ENCODE results near the gene CCDC150.
"Not testable (repeated sequence)": the region's sequence is repeated elsewhere in the genome, so short reads cannot be mapped to it uniquely, and the experiment has no call there.

The CCDC150 gene

GRCh38 chr2:196718419-196719109 is 79.0 kb downstream of the CCDC150 start:
- no peak for DNase-seq

DNA sequence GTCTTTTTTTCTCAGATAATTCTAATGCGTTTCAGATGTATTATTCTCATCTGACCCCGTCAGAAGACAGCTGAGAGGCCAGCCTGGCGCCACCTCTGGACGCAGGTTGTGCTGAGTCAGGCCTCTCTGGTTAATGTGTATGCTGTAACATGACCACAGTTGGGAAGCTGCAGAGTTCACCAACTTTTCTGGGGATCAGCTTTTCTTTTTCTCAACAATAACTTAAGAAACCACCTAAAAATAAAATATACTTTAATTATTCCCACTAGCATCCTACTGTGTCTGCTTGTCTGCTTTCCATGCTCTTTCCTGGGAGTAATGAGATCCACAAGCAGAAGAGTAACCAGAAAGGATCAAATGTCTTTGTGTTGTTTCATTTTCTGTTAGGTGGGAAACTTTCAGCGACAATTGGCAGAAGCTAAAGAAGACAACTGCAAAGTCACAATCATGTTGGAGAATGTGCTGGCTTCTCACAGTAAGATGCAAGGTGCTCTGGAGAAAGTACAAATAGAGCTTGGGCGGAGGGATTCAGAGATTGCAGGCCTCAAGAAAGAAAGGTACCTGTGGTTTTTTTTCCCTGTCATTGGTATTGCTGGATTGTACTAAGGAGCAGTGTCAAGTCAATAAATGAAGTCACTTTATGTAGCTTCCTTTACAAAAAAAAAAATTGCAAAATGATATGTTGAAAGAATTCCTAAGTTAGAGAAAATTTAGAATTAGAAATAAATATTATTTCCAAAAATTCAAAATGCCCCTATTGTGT is 79.8 kb downstream of the CCDC150 start:
- DNase-seq = no peak

GRCh38 chr2:196723571-196723970 is 84.1 kb downstream of the CCDC150 start:
- no peak for DNase-seq

- DNase-seq = no peak
These were observed 85.7 kb downstream of the CCDC150 start for GRCh38 chr2:196725218-196725617.

GRCh38 chr2:196725882-196726281 is 86.4 kb downstream of the CCDC150 start:
- DNase-seq = no peak

GRCh38 chr2:196729418-196729817 is 89.9 kb downstream of the CCDC150 start:
- DNase-seq = no peak

DNA sequence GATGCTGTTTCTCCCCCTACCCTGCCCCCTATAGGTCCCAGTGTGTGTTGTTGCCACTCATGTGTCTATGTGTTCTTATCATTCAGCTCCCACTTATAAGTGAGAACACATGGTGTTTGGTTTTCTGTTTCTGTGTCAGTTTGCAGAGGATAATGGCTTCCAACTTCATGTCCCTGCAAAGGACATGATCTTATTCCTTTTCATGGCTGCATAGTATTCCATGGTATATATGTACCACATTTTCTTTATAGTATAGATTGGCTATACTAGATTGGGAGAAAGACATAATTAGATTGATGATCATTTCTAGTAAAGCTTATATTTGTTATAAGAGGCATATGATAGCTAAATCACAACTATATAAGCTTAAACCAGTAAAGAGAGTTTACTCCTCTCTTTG is 97.1 kb downstream of the CCDC150 start:
- DNase-seq = not testable (repeated sequence)

DNA sequence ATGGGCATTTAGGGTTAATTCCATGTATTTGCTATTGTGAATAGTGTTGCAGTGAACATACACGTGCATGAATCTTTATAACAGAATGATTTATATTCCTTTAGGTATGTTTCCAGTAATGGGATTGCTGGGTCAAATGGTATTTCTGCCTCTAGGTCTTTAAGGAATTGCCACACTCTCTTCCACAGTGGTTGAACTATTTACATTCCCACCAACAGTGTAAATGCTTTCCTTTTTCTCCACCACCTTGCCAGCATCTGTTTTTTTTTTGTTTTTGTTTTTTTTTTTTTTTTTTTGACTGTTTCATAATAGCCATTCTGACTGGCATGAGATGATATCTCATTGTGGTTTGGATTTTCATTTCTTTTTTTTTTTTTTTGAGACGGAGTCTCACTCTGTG is 97.5 kb downstream of the CCDC150 start:
- DNase-seq = no peak

DNA sequence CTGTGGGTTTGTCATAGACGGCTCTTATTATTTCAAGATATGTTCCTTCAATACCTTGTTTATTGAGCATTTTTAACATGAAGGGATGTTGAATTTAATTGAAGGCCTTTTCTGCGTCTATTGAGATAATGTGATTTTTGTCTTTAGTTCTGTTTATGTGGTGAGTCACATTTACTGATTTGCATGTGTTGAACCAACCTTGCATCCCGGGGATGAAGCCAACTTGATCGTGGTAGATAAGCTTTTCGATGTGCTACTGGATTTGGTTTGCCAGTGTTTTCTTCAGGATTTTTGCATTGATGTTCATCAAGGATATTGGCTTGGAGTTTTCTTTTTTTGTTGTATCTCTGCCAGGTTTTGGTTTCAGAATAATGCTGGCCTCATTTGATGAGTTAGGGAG is 99.5 kb downstream of the CCDC150 start:
- DNase-seq = no peak

DNA sequence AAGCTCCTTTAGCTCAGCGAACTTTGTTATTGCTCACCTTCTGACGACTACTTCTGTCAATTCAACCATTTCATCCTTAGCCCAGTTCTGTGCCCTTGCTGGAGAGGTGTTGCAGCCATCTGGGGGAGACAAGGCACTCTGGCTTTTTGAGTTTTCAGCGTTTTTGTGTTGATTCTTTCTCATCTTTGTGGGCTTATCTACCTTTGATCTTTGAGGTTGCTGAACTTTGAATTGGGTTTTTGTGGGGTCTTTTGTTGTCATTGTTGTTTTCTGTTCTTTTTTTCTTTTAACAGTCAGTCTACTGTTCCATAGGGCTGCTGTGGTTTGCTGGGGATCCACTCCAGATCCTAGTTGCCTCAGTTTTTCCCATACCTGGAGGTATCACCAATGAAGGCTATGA is 102.7 kb downstream of the CCDC150 start:
- no peak for DNase-seq

GRCh38 chr2:196742685-196743084 is 103.2 kb downstream of the CCDC150 start:
- DNase-seq = no peak

DNA sequence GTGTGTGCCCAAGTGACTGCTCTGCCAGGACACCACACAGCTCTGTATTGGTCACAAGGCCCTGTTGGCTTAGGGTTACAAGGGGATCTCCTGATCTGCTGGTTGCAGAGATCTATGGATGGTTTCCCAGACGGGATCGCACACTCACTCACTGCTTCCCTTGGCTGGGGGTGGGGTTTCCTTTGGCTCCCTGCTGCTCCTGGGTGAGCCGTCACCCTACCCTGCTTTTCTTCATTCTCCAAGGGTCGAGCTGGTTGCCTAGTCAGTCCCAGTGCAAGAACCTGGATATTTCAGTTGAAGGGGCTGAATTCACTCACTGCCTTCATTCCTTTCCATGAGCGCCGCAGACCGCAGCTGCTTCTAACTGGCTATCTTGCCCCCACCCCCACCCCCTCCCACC is 103.7 kb downstream of the CCDC150 start:
- DNase-seq = no peak

DNA sequence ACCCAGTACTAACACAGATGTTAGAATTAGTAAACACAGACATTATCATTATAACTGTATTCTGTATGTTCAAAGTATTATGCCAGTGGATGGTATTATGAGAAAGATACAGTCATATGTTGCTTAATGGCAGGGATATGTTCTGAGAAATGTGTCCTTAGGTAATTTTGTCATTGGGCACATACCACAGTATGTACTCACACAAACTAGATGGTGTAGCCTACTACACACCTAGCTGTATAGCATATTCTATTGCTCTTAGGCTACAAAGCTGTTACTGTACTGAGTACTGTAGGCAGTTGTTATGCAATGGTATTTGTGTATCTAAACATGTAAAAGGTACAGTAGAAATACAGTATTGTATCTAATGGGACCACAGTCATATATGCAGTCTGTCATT is 106.2 kb downstream of the CCDC150 start:
- DNase-seq = no peak

DNA sequence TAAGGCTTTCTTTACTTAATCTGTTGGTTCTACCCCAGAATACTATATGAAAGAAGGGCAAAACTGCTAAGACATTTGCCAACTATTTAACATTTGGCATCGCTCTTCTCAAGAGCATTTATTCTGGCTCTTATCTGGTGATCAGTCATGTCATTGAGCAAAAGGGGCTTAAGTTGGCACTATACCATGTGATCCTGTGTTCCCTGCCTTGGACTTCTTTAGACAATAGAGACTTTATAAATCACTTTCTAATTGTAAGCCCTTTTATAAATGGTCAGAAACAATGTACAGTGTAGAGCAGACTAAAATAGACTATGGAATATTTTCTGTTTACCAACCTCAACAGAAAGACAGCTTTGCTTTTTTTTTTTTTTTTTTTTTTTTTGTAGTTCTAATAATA is 107.9 kb downstream of the CCDC150 start:
- no peak for DNase-seq

DNA sequence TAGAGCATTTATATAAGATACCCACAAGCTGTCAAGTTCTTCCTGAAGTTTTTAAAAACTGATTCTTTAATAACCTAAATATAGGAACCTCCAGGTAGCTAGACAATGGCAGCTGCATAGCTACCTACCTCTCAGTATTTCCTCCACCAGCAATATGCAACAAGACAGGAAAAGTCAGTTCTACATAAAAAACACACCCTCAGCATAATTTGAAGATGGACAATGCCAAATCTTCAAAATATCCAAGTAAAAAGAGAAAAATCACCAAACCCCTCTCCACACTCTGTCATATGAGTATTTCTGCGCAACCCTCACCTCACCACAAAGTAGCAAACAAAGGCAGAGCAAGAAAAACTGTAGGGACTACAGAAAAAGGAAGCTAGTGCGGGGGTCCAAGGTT is 108.6 kb downstream of the CCDC150 start:
- DNase-seq = no peak

DNA sequence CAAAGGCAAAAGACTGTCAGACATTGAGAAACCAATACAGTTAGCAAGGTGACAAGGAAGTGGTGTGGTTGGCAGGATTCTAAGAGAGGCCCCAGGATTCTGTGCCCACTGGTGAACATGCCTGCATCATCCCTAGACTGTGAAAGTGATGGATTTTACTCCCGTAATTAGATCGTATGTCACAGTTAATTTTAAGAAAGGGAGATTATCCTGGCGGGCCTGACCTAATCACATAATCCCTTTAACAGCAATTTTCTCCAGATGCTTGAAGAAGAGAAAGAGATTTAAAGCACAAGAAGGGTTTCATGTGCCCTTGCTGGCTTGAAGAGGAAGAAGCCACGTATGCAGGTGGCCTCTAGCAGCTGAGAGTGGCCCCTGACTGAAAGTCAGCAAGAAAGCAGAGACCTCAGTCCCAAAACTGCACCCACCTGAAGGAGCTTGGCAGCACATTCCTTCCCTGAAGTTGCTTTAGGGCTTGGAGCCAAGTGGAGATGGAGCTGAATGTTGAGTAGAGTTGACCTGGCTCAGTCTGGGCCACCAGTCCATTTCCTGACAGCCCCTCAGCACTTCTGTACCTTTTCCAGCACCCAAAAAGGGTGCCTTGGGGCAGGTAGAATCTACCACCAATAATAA is 110.9 kb downstream of the CCDC150 start:
- DNase-seq = no peak

DNA sequence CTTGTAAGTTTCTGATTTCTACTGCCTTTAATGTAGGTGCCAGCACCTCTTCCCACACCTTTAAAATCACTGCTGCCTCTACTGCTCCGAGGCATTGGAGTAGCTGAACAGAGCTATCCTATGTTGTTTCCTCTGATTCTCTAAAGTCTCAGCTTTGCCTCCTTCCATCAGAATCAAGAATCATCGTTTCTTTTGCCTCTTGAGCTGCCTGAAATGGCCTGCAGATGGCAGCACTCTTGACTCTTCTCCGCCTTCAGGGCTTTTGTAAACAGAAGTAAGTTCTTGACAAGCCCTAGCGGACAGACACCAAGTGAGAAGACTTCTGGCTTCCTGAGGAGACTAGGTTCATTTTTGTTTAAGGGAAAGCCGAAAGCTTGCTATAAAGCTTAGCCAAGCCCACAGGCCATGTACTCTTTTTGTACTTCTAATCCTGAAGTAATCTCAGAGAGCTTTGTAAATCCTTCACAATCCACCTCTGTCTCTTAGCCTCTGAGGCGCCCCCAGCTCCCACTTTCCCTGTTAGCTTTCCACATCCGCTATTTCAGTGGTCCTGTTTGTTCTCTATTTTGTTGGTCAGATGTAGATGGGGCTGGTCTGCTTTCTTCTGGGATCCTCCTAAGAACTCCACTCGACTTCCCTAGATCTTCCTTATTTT is 111.6 kb downstream of the CCDC150 start:
- DNase-seq = peak; percentile 44 to 61

DNA sequence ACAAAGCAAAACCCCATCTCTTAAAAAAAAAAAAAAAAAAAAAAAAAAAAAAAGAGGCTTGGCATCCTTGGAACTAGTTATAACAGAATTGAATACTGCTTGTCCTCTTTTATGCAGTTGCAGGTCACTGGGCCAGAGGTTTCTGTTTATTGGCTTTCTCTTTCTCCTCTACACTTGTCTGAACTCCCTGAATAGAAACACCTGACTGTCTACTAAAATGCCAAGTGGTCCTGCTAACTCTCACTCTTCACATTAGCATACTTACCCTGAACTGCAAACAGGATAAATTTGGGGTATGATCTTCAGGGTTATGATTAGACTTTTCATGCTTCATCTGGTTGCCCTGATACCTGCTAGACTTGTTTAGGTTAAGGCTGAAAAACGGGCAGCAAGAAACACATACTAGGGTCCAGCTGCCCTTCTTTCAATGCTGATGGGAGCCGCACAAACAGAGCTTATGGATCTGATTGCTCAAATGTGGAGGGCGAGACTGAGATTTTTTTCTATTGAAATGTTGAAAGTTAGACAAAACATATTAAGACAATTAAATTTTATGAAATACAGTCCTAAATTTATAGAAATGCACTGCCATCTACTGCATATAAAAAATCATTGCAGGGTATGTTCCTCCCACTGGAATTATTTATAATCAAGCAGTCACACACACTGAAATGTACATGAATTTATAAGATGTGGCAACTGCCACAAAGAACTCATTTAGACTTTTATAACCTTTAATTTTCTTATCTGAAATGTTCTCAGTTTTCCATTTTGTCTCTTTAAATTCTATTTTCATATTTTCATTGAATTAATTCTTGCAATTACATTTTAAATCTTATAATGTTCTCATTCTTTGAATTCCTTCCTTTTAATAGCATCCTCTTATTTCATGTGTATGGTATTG is 119.2 kb downstream of the CCDC150 start:
- DNase-seq = no peak

DNA sequence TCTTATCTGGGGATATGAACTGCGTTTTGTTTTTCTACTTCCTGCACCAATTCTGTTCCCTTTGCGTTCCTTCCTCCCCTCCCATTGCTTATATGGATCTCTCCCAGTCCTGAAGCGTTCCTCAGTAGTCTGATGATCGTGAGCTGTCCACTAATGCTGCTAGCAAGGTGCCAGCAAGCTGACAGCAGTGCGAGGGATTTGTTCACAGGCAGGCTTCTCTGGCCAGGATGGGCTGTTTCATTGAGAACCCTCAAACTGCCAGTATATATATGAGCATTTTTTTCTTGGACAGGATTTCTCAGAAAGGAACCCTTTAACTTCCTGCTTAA is 119.8 kb downstream of the CCDC150 start:
- DNase-seq = no peak

DNA sequence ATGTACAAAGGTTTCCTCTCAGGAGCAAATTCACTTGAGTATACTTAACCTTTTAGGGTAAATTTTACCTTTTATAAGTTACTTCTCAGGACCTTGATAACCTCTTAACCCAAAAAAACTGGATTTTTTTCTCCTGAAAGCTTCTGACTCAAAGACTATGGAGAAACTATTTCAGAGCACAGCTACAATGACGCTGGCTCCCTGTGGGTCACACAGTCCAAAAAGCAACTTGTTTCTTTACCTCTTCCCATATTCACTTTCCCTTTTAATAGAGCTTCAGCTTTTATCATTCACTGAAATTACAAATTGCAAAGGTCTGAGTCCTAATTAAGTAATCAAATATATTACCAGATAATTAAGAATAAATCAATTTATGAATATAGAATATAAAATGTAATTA is 127.6 kb downstream of the CCDC150 start:
- no peak for DNase-seq
